HG03108 (cell line): ENCODE results near the gene LGSN.
"Not testable (repeated sequence)": the region's sequence is repeated elsewhere in the genome, so short reads cannot be mapped to it uniquely, and the experiment has no call there.

Experiments
- ATAC-seq: cut with Tn5 transposase; IDR thresholded peaks from one replicate; pipeline ENCODE4 v1.9.1; 2021; ENCODE audit warnings: moderate library complexity; ENCODE audit not compliant: unreplicated experiment

LGSN gene

GRCh38 chr6:63319939-63320338 lies at the start of gene LGSN:
TSS of gene LGSN (minus strand) at chr6:63319983. CDS start at chr6:63319943, 40 bp downstream.
- no peak for ATAC-seq

DNA sequence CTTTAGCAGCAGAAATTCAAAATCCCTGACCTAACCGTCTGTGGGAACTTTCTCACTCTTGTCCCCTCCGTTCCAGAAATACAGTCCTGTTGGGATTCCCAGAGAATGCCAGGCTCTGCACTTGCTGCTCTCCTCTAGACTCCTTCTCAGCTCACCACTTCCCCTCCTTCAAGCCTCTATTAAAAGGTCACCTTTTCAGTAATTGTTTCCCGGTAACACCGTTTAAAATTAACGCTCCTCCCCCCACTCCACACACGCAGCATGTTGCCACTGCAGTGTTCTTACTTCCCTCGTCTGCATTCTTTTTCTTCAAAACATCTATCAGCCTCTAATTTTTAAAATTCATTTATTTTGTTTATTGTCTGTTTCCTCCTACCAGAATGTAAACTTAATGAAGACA lies 48.6 kb upstream of the LGSN start:
- ATAC-seq: no peak

- ATAC-seq: not testable (repeated sequence)
These were observed 42.8 kb upstream of the LGSN start for GRCh38 chr6:63362500-63363120.

DNA sequence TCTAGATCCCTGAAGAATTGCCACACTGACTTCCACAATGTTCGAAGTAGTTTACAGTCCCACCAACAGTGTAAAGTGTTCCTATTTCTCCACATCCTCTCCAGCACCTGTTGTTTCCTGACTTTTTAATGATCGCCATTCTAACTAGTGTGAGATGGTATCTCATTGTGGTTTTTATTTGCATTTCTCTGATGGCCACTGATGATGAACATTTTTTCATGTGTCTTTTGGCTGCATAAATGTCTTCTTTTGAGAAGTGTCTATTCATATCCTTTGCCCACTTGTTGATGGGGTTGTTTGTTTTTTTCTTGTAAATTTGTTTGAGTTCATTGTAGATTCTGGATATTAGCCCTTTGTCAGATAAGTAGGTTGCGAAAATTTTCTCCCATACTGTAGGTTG lies 37.6 kb upstream of the LGSN start:
- not testable (repeated sequence) for ATAC-seq

DNA sequence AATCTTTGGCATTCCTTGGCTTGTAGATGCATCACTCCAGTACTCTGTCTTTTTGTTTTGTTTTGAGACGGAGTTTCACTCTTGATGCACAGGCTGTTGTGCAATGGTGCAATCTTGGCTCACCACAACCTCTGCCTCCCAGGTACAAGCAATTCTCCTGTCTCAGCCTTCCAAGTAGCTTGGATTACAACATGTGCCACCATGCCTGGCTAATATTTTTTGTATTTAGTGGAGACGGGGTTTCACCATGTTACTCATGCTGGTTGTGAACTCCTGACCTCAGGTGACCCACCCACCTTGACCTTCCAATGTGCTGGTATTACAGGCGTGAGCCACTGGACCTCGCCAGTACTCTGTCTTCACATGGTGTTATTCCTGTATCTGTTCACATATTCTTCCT lies 35.8 kb upstream of the LGSN start:
- ATAC-seq: no peak

- ATAC-seq: no peak
These were observed 33.5 kb upstream of the LGSN start for GRCh38 chr6:63353286-63353630.

DNA sequence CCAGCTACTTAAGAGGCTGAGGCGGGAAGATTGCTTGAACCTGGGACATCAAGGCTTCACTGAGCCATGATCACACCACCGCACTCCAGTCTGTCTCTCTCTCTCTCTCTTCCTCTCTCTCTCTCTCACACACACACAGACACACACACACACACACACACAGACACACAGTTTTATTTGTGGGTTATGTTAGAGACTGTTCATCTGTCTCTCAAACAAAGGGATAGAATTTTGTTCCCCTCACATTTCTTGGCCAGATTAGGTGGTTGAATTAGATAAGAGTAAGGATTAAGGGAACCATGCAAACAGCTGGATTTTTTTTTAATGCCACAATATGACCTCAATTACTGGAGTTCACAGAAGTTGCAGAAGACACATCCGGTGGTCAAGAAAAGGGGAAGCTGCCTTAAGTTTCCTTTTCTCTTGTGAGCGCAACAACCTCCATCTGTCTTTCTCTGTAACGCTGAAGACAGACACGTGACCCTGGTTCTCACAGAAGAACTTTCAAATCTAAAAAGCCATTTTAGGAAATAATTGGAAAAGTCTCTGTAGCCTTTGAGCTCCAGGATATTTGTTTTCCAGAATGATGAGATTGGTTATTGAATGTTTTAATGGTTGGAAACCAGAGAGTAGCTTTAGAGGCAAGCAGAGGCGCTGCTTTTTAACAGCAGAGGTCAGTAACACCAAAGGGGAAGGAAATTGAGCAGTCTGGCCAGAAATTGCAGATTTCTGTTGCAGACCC lies 32.9 kb upstream of the LGSN start:
- ATAC-seq: peak; percentile 92

GRCh38 chr6:63352069-63352543 lies 32.3 kb upstream of the LGSN start:
- ATAC-seq: peak; percentile 46

- no peak for ATAC-seq
These were observed 29.6 kb upstream of the LGSN start for GRCh38 chr6:63349401-63349800.

DNA sequence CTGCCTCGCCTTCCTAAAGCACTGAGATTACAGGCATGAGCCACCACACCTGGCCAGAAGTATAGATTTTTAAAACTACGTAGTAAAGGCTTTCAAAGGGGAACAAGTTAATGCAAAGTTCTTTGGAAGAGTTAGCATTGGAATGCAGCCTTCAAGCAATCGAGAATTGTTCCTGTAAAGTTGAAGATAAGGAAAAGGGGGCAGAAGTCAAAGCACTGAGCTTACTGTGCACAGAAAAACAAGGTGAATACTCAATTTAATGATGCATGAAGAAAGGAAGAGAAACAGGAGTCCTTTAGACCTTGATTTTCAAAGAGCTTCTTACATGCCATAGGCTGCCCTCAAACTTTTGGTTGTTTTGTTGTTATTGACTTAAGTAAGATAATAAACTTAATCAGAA lies 29.1 kb upstream of the LGSN start:
- no peak for ATAC-seq

DNA sequence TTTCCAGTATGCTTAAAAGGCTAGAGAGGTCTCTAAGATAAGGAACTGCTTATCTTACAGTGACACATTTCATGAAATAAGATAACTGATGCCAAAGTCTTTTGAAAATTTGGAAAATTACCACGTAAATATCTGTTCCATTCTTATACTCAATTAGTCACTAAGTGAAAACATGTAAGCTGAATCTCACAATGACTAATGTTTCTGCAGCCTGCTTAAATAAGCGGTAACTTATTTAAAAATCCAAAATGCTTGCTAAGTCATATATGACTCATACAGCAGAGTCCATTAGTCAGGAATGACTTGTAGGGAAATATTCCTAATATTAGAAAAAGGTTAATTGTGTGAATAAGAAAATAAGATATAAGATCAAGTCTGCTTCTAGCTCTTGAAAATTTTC lies 27.8 kb upstream of the LGSN start:
- no peak for ATAC-seq

DNA sequence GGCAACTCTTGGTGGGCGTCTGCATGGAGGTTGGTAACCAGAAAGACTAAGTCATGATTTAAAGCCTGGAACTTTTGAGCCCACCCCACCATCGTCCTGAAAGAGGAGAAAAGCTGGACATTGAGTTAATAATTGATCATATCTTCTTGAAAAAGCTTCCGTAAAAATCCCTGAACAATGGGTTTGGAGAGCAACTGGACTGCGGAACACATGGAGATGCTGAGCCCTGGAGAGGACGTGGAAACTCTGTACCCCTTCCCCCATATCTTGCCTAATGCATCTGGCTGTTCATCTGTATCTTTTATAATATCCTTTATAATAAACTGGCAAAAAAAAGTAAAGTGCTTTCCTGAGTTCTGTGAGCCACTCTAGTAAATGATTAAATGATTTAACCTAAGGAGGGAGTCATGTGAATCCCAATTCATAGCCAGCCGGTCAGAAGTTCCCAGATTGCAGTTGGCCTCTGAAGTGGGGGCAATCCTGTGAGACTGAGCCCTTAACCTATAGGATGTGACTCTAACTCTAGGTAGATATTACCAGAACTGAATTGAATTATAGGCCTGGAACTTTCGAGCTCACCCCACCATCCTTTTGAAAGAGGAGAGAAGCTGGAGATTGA lies 26.5 kb upstream of the LGSN start:
- ATAC-seq: no peak

DNA sequence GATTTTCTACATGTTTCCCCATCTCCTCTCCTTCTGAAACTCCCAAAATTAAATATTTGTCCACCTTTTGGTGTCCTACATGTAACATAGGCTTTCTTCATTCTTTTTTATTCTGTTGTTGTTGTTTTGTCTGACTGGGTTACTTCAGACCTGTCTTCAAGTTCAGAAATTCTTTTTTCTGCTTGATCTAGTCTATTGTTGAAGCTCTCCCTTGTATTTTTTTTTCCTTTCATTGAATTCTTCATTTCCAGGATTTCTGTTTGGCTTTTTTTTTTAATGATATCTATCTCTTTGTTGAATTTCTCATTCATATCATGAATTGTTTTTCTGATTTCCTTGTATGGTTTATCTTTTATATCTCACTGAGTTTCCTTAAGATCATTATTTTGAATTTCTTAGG lies 20.6 kb upstream of the LGSN start:
- no peak for ATAC-seq

DNA sequence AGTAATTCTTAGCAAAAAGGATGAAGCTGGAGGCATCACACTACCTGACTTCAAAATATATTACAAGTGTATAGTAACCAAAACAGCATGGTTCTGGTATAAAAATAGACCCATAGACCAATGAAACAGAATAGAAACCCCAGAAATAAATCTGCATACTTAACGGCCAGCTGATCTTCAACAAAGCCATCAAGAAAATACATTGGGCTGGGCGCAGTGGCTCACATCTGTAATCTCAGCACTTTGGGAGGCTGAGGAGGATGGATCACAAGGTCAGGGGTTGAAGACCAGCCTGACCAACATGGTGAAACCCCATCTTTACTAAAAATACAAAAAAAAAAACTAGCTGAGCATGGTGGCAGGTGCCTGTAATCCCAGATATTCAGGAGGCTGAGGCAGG lies 14.9 kb upstream of the LGSN start:
- not testable (repeated sequence) for ATAC-seq

DNA sequence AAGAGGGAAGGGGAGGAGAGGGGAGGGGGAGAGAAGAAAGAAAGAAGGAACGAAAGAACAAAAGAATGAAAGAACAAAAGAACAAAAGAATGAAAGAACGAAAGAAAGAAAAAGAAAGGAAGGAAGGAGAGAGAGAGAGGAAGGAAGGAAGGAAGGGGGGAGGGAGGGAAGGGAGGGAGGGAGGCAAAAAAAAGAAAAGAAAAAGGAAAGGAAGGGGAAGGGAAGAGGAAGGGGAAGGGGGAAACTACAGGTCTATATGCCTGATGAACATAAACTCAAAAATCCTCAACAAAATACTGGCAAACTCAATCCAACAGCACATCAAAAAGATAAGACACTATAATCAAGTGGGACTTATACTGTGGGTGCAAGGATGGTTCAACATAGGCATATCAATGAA lies 13.7 kb upstream of the LGSN start:
- ATAC-seq: no peak

GRCh38 chr6:63326630-63327029 lies 6.8 kb upstream of the LGSN start:
- ATAC-seq: not testable (repeated sequence)

- ATAC-seq: no peak
These were observed 3.2 kb upstream of the LGSN start for GRCh38 chr6:63322981-63323380.

- no peak for ATAC-seq
These were observed 2.0 kb upstream of the LGSN start for GRCh38 chr6:63321821-63322220.

DNA sequence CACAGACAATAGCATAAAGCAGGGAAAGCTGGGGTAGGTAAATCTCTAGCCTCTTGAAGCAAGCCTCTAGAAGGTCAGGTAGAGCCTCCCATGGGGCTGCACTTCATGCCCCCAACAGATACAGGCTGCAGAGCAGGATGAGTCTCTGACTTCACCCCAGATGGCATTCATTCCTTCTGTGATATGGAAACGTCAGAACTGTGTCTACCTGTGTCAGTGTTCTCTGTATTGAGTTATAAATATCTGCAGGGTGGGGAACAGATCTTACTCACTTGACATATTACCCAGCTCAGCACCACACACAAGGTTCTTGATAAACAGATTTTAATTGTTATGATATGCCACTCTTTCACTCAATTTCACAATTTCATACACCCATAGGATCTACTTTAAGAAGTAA lies 2.1 kb downstream of the LGSN start:
- no peak for ATAC-seq

GRCh38 chr6:63316113-63316512 lies 3.7 kb downstream of the LGSN start:
- no peak for ATAC-seq

DNA sequence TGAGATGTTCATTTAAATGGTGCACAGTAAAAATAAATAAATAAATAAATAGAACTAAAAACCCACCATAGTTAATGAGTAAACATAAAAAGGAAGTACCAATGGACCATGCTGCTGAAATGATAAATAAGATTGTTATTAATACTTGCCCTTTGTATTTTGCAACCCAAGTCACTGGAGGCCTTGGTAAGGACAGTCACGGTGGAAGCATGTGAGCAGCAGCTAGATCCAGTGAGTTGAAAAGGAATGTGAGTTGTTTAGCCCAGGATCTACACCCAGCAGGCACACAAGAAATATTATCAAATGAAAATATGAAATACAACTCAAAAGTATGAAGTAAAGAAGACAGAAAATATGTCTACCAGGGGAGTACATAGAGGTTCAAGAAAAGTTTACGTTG lies 6.7 kb downstream of the LGSN start:
- no peak for ATAC-seq

DNA sequence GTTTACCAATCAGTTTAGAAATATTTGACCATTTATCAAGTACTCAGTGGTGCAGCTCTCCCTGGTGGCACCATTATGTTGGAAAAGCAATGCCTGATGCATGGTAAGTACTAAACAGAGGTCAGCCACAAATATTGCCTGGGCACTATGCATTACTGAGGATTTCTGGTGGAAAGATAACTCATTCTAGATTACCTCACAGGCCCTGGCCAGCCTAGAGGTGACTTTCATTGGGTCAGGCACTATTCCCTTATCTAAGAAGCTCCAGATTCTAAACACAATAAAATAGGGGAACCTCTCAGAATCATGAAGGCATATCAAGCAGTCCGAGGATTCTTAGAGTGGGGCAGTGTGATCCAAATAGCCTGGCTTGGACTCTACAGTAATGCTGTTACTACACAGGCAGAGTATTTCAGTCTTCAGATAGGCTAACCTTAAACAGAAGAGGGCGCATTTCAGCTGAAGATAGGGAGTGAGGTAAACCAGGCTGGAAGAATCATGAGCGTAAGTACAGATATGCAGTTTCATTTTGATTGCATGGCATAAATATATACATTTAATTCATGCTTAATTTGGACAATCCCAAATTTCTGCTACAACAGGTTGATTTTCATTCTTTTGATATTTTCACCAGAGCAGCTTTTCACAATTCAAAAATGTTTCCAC lies 12.1 kb downstream of the LGSN start:
- peak; percentile 91 for ATAC-seq
